Adrenal gland (tissue), 5 donors: ENCODE measurements around the gene MYBPHL.

Source experiments
- POLR2A ChIP-seq, 2 donors: fragments of 450-650 bp; IDR thresholded peaks; one replicate each; pipeline ENCODE4 v1.6.1; 2017; ENCODE audit warnings: antibody characterized with exemption in 2 of 2, mild to moderate bottlenecking in 2 of 2, moderate library complexity in 1 of 2
- TF ChIP-seq, protein P1 (sequence below), 6 experiments: fragments of 450-650 bp in 4 of 6; fragments of 200-600 bp in 2 of 6; sonication (generic) in 1 of 6; IDR thresholded peaks; 1 replicate in 5 of 6; 2 replicates in 1 of 6; pipeline versions ENCODE4 v1.5.1 to v1.8.0; 2016 to 2021; ENCODE audit warnings: antibody characterized with exemption in 6 of 6, mild to moderate bottlenecking in 2 of 6, moderate library complexity in 1 of 6
- donor health status: DM: no; HTN: no; CAD: no.

- TF ChIP-seq, protein P1, sequence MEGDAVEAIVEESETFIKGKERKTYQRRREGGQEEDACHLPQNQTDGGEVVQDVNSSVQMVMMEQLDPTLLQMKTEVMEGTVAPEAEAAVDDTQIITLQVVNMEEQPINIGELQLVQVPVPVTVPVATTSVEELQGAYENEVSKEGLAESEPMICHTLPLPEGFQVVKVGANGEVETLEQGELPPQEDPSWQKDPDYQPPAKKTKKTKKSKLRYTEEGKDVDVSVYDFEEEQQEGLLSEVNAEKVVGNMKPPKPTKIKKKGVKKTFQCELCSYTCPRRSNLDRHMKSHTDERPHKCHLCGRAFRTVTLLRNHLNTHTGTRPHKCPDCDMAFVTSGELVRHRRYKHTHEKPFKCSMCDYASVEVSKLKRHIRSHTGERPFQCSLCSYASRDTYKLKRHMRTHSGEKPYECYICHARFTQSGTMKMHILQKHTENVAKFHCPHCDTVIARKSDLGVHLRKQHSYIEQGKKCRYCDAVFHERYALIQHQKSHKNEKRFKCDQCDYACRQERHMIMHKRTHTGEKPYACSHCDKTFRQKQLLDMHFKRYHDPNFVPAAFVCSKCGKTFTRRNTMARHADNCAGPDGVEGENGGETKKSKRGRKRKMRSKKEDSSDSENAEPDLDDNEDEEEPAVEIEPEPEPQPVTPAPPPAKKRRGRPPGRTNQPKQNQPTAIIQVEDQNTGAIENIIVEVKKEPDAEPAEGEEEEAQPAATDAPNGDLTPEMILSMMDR (IDR thresholded peaks at IDR 0.05), result peak; percentile 86 to 100 (median 100)
- no peak for TF ChIP-seq POLR2A (IDR thresholded peaks at IDR 0.05)
Observed at GRCh38 chr1:109263597-109264378, 43.0 kb downstream of the MYBPHL start.
